GM19438 (cell line): ENCODE data around the gene ATP8A2.
"Not testable (repeated sequence)": the region's sequence is repeated elsewhere in the genome, so short reads cannot be mapped to it uniquely, and the experiment has no call there.

Experiments used
- ATAC-seq: cut with Tn5 transposase; IDR thresholded peaks from one replicate; pipeline ENCODE4 v1.9.1; 2021; ENCODE audit warnings: low read depth; ENCODE audit not compliant: unreplicated experiment

ATP8A2 gene

GRCh38 chr13:25457566-25457965 is 85.8 kb downstream of the ATP8A2 start:
- ATAC-seq, result no peak

- ATAC-seq, result no peak
Observed at GRCh38 chr13:25462301-25463125, 90.7 kb downstream of the ATP8A2 start.

DNA sequence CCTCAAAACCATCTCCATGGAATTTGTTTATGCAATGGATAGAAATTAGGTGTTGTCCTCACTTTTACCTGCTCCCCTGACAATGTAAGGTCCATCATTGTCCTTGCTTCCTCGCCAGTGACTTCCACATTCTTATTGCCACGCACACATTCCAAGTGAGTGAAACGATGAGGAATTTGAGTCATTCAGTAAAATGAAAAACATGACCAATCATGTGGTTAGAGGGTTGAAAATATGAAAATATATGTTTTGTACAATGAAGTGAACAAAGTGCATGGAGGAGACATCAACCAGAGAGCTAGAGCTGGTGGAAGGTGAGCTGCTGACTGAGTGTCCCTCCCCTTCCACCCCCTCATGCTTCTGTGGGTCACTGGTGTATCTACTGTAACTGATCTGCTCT is 91.7 kb downstream of the ATP8A2 start:
- ATAC-seq, result no peak

- no peak for ATAC-seq
Observed at GRCh38 chr13:25466880-25467279, 95.1 kb downstream of the ATP8A2 start.

DNA sequence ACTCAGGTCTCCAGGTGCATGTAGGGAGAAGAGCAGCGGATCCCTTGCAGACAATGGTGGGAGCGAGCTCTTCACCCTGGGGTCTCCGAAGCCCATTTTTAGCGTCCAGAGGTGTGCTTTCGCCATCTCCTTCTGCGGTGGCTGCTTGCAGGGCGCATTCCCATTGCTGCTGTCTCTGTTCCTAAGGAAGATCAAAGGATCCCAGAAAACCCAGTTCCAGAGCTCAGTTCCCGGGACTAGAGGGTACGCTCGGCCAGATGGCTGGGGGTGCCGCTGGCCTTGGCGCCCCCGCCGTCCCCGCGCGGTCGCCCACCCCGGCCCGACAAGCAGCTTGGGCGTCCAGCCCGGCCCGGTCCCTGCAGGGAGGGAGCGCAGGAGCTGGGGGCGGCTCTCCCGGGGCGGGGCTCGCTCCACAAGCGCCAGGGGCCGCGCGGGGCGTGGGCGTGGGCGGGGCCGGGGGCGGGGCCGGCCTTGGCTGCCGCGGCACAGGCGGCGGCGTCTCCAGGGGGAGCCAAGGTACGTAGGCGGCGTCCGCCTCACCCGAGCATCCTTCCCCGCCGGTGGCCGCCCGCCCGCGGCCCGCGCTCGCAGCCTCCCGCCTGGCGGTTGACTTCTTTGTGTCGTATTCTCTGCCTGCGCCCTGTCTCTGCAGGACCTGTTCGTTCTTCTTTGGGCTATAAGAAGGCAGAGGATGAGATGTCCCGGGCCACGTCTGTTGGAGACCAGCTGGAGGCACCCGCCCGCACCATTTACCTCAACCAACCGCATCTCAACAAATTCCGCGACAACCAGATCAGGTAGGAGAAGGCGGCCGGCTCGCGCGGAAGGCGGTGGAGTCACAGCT is 96.8 kb downstream of the ATP8A2 start:
- ATAC-seq, result no peak

DNA sequence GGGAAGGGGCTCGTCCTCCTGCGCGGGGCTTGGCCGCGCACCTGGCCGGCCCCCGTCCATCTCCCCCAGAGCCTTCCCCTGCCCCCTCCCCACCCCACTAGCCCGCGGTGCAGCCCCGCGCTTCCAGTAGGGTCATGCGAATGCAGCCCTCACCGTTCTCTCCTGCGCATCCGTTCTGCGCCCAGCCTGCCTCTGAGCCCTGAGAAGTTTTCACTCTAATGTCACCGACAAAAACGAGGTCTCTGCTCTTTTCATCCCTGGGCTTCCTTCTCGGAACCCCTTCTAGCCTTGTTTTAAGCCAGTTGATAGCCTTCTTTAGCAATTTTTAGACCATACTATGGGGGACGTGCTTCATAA is 97.4 kb downstream of the ATP8A2 start:
- no peak for ATAC-seq

DNA sequence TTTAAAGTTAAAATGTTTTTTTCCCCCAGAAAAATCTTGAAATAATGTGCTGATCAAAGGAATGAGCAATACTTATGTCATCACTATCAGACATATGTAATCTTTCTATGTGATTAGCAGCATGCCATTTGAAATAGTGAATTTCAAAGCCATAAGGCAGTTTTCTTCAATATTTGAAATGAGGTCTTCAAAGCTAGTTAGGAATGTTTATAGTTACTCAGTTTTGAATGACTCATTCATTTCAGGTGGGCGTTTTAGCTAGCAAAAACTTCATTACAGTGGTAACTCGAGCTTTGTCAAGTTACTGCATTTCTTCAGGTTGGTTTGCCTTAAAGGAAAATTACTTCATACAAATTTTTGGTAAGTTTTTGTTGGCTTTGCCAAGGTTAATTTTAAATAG is 102.1 kb downstream of the ATP8A2 start:
- ATAC-seq, result no peak

DNA sequence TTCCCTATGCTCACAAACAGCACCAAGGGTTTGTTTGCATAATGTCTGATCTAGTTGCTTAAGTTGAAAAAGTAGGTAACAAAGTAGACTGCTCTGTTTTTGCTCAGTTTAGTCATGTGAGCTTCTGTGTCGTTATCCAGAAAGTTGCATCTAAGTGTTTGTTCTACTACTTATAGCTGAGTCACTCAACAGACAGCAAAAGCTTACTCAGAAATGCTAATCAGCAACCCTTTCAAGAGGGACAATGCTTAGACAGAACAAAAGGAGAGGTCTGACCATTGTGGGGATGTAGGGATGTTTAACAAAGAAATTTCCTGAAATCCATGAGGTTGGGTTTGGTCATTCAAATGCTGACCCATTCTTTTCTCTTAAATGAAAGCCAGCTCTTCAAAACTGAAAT is 106.4 kb downstream of the ATP8A2 start:
- ATAC-seq, result no peak

- ATAC-seq, result no peak
Observed at GRCh38 chr13:25489238-25489637, 117.5 kb downstream of the ATP8A2 start.

GRCh38 chr13:25490236-25490635 is 118.5 kb downstream of the ATP8A2 start:
- no peak for ATAC-seq

DNA sequence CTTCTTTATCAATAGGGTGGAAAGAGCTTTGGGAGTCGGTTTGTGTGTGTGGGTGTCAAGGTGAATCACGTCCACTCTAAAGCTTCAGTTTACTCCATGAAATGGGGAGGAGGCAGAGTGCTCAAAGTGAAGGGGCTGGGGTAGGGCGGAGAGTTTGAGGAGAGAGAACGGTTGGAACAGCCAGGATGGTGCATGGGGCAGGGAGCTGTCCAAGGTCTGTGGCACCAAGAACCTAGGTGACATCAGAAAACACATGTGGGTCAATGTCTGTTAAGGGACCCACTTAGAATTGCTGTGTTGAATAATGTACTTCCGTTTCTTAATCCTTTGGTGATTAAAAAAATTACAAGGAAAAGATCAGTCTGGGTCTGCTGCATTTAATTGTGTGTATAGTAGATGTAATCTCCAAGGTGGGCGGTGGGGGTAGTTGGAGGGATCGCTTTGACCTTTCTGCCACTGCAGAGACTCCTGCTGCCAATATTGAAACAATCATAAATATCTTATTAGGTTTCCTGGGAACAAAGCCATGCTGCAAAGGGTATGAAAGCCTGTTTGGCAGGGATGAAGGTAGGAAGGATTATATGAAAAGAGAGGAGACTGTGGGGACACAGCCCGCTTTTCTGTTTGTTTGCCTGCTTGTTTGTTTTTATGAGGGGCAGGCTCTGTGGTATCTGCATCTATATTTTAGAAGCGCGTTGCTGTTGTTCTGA is 122.3 kb downstream of the ATP8A2 start:
- ATAC-seq, result no peak

- ATAC-seq, result no peak
Observed at GRCh38 chr13:25494698-25495411, 123.1 kb downstream of the ATP8A2 start.

DNA sequence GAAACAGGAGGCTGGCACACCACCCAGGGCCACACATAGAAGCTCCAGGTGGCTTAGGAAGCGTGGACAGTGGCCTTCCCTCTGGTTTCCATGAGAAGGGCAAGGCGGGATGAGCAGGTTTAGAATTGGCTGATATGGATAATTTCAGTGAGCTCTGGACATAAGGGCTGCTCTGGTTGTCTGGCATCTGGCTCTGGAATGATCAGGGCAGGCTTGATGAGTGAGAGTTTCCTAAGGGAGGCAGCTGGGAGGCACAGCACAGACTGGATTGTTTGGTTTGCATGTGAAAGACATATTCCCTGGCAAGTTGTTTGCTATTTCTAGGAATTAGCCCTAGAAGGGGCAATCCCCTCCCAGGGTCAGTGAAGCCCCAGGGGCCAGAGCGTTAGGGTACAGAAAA is 129.5 kb downstream of the ATP8A2 start:
- ATAC-seq, result no peak

DNA sequence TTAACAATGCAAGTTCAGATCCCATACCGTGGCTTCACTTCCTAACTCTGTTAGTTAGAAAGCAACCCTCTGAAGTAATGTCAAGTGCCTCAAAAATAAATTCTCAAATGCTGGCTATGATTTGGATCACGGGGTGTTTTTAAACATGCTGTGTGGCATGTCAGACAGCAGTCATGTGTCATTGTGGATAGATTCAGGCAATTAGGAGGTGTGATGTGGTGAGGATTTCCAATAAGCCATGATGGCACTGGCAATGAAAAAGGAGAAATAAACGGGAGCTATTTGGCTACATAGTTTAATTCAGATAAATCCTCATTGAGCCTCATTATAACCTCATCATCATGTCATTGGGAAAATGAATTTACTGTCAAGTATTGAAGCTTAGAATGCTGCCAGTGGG is 130.3 kb downstream of the ATP8A2 start:
- ATAC-seq, result no peak

- no peak for ATAC-seq
Observed at GRCh38 chr13:25502551-25502950, 130.8 kb downstream of the ATP8A2 start.

DNA sequence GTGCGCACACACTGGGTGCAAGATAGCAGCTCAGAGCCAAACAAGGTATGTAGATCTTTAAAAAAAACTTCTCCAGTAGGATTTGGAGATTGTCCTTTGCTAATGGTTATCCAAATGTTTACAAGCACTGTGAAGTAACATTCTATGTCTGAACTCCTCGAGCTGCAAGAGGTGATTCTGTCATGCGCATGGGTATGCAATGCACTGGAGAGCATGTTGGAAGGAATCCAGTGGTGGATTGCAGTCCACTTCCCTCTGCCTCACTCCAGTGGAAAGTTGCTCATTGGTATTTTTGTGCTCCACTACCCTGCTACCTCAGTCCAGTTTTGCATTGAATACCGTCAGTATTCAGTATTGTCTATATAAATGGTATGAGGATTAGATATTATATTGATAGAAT is 132.1 kb downstream of the ATP8A2 start:
- ATAC-seq, result no peak

- ATAC-seq, result no peak
Observed at GRCh38 chr13:25507841-25508240, 136.1 kb downstream of the ATP8A2 start.

- ATAC-seq, result not testable (repeated sequence)
Observed at GRCh38 chr13:25513060-25513459, 141.3 kb downstream of the ATP8A2 start.

DNA sequence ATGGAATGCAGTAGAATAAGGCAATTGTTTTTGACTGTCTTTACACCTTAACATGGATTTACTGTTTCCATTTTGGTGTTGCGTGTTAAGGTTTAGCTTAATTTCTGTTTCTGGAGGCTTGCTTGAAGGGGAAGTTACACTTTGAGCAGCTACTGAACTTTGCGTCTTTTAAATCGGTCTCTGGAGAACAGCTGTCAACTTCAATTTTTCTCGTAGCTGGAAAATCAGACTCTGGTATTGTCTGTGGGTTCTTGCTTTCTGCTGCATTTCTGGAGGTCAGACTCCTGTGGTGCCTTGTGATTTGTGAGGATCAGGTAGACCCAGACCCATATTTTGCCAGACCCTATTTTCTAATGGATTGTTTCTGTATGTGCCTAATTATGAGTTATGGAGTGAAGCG is 146.7 kb downstream of the ATP8A2 start:
- no peak for ATAC-seq

GRCh38 chr13:25525884-25526283 is 154.1 kb downstream of the ATP8A2 start:
- no peak for ATAC-seq

- ATAC-seq, result no peak
Observed at GRCh38 chr13:25528266-25528665, 156.5 kb downstream of the ATP8A2 start.
